Inflammatory macrophage treated with lipopolysaccharide for 1 hour (primary cell): ENCODE measurements around the gene PLXNB3.
A peak's percentile ranks its signal among the peaks of the same experiment; 100 is the strongest.

ENCODE experiments used
- DNase-seq, 2 donors: peaks; one replicate each; pipeline ENCODE4 v3.0.0-alpha.2; 2020 to 2022

The PLXNB3 gene

DNA sequence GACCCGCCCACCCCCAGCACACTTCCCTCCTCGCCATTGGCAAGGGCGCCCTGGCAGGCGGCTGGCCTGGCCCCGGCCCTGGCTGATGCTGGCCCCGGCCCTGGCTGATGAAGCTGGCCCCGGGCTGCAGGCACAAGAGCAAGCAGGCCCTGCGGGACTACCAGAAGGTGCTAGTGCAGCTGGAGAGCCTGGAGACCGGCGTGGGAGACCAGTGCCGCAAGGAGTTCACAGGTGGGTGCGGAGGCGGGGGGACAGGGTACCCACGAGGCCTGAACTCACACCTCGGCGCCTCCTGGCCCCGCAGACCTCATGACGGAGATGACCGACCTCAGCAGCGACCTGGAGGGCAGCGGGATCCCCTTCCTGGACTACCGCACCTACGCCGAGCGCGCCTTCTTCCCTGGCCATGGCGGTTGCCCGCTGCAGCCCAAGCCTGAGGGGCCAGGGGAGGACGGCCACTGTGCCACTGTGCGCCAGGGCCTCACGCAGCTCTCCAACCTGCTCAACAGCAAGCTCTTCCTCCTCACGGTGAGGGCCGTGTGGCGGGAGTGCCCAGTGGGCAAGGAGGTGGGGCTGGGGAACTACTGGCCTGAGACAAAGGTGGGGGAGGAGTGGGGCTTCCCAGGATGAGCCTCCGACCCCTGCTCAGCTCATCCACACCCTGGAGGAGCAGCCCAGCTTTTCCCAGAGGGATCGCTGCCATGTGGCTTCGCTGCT, 10.7 kb downstream of the PLXNB3 start:
- no peak for DNase-seq

DNA sequence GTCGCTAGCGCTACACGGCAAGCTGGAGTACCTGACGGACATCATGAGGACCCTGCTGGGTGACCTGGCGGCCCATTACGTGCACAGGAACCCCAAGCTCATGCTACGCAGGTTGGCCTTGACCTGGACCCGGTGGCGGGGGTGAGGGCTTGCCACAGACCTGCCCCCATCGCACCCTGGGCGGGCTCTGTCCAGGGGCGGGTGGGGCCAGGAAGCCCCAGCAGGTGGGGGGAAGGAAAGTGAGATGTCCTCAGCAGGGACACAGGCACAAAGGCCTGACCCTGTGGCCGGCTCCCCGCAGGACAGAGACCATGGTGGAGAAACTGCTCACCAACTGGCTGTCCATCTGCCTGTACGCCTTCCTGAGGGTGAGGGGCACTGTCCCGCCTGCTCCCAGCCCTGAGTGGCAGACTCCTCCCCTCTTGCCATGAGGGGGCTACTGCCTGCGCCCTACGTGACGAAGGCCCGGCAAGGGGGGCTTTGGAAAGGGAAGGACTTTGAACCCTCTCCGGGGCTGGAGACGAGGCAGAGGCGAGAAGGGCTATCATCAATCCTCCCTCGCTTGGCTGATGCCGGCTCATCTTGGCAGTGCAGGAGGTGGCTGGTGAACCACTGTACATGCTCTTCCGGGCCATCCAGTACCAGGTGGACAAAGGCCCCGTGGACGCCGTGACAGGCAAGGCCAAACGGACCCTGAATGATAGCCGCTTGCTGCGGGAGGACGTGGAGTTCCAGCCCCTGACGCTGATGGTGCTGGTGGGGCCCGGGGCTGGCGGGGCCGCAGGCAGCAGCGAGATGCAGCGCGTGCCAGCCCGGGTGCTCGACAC, 11.5 kb downstream of the PLXNB3 start:
- no peak for DNase-seq

DNA sequence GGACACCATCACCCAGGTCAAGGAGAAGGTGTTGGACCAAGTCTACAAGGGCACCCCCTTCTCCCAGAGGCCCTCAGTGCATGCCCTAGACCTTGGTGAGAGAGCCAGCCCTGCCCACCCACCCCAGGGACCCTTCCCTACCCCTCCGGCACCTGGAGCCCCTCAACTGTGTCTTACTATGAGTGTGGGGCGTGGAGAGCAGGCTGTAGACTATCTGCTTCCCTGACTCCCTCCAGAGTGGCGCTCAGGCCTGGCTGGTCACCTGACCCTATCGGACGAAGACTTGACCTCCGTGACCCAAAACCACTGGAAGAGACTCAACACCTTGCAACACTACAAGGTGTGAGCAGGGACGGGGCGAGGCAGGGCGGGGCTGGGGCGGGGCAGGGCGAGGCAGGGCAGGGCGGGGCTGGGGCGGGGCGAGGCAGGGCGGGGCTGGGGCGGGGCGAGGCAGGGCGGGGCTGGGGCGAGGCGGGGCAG, 12.1 kb downstream of the PLXNB3 start:
- DNase-seq, result no peak

DNA sequence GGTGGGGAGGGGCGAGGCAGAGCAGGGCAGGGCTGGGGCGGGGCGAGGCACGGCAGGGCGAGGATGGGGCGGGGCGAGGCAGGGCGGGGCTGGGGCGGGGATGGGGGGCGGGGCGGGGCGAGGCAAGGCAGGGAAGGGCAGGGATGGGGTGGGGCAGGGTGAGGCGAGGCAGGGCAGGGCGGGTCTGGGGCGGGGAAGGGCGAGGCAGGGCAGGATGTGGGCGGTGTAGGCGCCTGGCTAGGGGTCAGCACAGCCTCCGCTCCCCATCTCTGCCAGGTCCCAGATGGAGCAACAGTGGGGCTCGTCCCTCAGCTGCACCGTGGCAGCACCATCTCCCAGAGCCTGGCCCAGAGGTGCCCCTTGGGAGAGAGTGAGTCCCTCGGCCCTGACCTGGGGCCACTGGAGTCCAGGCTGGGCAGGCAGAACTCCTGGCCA, 12.6 kb downstream of the PLXNB3 start:
- DNase-seq, result no peak

DNA sequence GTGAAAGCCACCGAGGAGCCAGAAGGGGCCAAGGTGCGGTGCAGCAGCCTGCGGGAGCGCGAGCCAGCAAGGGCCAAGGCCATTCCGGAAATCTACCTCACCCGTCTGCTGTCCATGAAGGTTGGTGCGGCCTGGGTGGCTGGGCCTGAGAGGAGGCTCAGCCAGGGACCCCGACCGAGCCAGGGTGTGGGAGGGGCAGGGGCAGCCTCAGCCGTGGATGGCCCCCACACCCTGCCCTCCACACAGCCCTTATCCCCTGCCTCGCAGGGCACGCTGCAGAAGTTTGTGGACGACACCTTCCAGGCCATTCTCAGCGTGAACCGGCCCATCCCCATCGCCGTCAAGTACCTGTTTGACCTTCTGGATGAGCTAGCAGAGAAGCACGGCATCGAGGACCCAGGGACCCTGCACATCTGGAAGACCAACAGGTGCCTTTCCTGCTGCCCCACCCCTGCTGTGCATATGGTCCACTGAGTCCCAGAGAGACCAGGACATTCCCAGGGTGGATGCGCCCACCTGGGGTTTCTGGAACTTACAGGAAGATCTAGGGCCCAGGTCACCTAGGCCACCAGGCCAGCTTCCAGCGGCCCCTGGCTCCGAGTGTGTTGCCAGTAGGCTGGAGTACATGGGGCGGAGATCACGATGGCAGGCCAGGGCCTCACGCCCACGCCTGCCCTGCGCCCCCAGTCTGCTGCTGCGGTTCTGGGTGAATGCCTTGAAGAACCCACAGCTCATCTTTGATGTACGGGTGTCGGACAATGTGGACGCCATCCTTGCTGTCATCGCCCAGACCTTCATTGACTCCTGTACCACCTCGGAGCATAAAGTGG, 13.4 kb downstream of the PLXNB3 start:
- no peak for DNase-seq

DNA sequence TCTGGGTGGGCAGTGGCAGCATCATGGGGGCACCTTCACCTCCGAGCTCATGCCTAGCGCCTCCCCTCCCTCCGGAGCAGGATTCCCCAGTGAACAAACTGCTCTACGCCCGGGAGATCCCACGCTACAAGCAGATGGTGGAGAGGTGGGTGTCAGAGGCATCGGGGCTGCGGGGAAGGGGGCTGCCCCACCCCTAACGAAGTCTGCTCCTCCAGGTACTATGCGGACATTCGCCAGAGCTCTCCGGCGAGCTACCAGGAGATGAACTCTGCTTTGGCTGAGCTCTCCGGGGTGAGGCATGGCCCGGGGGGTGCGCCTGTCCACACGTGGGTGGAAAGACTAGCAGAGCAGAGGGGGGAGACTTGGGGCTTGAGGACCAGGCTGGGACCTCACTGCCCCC, 14.1 kb downstream of the PLXNB3 start:
- no peak for DNase-seq

DNA sequence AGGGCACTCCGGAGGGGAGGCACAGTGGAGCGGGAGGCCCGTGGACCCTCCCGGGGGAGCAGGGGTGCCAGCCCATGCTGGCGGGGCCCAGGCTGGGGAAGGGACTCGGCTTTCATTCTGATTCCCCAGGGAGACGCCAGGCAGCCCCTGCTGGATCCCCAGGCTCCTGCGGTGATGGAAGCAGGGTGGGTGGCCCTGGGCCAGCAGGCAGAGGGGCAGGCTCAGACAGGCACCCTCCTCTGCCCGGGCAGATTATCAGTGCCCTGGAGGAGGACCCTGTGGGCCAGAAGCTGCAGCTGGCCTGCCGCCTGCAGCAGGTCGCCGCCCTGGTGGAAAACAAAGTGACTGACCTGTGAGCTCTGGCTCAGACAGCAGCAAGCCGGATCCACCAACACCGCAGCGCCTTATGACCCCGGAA, 14.6 kb downstream of the PLXNB3 start:
- DNase-seq, result no peak

DNA sequence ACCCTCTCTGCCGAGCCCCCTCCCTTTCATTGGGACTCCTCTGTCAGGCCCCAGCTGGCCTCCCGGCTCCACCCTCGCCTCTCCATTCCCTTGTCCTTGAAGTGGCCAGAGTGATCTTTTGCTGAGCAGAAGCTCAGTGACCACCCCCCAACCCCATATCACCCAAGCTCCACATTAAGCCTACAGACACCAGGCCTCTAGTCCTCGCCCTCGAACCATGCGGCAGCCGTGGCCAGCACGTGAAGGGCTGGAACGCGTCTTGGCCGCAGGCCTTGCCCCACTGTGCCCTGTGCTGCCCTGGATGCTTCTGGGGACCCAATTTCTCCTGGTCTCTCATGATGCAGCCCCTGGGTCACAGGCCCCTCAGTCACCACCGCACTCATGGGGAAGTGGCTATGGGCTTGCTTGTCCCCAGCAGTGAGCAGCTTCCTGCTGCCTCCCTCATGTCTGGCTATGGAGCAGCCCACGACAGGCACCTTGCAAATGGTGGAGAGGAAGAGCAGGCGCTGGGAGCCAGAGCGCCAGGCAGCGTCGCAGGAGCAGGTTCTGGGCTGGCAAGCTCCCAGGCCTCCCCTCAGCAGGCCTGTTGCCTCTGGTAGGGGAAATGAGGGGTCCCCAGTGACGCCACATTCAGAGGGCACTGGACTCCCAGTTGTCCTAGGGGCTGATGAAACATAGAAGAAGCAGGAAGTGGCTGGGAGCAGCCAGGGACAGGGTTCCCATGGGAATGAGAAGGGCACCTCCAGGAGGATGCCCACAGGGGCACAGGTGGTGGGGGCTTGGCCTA, 16.0 kb downstream of the PLXNB3 start:
- DNase-seq, result no peak

DNA sequence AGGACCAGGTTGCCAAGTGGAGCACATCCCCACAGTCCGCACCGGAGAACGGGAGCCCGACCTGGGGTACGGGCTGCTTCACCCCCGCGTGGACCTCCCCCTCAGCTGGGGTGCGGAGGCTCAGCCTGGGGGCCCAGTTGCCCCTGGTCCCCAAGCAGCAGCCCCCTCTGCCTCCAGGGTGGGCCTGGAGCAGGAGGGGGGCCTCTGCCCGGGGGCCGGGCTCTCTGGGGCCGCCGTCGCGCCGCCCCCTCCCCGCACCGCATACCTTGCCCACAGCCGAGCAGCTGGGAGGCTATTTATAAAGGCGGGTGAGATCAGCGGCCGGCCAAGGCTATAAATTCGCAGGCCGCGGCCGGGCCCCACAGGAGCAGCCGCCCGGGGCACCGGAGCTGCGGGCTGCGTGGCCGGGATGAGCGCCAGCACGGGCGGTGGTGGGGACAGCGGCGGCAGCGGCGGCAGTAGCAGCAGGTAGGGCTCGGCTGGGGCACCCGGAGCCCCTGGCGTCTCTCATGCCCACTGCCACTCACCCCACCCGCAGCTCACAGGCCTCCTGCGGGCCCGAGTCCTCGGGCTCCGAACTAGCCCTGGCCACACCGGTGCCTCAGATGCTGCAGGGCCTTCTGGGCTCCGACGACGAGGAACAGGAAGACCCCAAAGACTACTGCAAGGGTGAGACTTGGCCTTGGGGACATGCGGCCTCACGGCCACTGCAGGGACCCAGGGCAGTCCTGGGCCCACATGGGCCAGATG, 16.8 kb downstream of the PLXNB3 start, which contains the start of gene SRPK3:
SRPK3 (plus strand) TSS at position 364 of the 750 bp plus-strand sequence; CDS start at position 410, 46 bp downstream.
- DNase-seq, result no peak

DNA sequence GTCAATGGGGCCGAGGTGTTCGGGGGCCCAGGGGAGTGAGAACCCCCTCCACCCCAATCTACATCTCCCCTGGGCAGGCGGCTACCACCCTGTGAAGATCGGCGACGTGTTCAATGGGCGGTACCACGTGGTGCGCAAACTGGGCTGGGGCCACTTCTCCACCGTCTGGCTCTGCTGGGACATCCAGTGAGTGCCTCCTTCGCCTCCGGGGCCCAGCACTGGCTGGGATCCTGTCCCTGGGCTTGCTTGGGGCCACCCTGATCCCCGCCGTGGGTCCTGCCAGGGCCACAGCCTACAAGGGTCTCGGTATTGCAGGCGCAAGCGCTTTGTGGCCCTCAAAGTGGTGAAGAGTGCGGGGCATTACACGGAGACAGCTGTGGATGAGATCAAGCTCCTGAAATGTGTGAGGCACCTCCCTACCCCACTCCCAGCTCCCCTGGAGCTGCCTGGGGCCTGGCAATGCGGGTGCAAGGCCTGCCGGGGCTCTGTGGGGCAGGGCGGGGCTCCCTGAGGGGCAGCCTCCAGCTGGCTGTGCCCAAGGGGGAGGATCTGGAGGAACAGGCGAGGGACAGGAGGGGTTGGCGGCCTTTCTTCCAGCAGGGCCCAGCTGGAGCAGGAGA, 17.5 kb downstream of the PLXNB3 start:
- no peak for DNase-seq

DNA sequence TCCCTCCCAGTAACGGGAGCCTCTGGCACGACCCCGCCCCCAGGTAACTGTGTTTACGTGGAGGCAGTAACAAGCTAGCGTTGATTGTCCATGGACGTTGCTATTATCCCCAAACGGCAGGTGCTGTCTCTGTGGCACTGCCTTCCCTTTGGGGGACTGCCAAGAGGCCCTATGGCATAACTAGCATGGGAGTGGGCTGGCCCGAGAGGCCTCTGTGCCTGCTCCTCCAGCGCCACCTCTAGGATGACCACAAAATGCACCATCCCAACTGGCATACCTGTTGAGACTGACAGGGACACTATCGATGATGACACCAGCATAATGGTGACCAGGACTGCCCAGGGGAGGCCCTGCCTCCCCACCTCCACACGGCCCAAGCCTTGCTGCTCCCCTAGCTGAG, 18.3 kb downstream of the PLXNB3 start:
- no peak for DNase-seq

DNA sequence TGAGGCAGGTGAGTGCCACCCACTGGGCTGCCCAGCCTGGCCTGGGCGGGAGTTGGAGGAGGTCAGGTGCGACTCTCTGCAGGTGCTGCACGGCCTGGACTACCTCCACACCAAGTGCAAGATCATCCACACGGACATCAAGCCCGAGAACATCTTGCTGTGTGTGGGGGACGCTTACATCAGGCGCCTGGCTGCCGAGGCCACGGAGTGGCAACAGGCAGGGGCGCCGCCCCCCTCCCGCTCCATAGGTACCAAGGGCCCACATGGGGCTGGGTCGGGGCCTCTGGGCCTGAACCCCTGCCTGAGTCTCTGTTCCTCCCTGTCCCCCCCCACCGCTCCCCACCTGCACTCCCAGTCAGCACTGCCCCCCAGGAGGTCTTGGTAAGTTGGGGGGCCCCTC, 18.8 kb downstream of the PLXNB3 start:
- DNase-seq, result no peak

DNA sequence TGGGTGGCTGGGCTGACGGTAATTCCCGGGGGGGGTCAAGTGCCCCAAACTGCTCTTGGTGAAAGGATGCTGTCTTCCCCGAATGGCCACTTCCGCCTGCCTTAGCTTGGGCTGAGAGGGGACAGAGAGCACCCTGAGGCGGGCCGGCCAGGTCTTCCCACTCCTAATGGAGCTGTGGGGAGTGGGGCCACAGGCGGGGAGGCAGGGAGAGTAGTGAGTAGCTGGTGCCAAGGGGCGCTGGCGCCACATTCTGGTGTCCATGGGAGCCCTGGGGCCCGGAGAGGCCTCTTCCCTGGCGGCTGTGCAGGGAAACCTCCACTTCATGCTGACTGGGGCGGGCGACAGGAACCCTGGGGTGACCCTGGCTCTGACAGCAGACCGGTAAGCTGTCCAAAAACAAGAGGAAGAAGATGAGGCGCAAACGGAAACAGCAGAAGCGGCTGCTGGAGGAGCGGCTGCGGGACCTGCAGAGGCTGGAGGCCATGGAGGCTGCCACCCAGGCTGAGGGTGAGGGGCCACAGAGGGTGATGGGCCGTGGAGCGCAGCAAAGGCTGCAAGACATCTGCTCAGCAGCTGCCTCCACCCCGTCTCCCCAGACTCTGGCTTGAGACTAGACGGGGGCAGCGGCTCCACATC, 19.4 kb downstream of the PLXNB3 start:
- DNase-seq, result no peak

DNA sequence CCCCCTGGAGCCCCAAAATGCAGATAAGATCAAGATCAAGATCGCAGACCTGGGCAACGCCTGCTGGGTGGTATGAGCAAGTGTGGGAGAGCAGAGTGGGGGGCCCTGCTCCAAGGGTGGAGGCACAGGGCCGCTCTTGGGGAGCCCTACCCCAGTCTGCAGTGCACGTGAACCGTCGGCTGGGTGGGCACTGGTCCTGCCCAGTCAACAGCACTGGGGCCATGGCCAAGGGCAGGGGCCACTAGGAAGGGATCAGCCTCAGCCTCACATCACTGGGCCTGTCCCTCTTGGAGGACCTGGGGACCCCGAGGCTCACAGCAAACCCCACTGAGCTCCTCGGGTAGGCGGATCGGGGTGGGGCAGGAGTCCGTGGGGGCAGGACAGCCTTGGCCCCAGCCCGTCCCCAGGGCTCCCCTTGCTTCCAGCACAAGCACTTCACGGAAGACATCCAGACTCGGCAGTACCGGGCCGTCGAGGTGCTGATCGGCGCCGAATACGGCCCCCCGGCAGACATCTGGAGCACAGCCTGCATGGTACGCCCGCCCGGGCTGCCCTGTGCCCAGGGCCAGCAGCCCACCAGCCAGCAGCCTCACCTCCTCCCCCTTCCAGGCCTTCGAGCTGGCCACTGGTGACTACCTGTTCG, 20.4 kb downstream of the PLXNB3 start:
- no peak for DNase-seq

DNA sequence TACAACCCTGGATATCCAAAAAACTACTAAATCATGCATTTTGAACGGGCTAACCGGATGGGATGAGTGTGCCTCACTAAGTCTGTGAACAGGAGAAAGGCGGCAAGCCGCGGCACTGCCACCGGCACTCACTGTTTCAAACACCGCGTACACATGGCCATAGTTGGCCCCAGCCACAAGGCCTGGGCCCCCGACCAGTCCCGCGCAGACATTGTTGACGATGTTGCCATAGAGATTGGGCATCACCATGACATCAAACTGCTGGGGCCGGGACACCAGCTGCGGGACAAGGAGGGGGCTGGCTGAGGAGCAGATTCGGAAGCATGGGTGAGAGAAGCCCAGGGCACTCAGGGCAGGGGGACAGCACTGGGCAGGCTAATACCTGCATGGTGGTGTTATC, 22.6 kb downstream of the PLXNB3 start:
- DNase-seq, result no peak

DNA sequence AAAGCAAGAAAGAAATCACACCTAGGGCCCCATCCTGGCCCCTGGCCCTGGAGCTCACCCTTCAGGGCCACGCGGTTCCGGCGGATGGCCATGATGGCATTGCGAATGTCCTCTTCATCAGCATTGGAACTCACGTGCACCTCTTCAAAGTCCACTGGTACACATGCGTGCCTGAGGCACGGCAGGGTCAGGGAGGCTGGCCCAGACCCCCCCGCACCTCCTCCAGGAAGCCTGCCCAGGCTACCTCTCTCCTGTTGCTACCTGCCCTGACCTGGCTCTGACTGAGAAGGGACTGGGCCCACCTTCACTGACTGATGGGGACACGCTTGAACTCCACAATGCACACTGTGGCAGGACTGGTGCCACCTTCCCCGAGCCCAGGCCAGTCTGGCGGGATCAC, 25.6 kb downstream of the PLXNB3 start:
- DNase-seq, result no peak

DNA sequence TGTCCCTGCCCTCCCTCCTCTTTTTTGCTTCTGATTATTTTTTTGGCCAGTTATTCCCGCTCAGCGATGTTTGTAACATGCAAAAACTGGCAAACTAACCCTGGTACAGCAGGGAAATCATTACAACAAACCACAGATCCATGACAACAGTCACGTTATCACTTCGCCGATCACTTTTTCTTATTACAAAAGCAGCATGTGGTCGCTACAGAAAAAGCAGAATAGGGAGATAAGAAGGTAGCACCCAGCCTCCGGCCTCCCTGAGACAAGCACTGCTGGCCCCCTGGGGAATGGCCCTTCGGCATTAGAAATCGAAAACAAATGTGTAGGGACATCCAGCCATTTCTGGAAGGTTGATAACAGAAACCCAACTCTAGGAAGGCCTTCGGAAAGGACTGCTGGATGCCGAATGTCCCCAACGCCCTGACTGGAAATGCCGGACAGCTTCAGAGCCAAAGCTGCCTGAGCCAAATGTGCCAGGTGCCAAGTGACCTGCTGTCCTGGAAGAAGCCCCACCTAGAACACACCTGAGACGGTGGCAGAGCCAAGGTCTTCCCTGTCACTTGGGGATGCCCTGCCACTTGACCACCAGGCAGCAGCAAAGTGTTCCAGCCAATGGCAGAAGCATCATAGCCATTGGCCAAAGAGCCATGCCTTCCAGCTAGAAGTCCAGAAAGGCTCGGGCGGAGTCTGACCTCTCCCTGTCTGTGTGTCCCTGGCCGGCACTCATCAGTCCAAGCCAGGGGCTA, 27.2 kb downstream of the PLXNB3 start:
- DNase-seq, result no peak

DNA sequence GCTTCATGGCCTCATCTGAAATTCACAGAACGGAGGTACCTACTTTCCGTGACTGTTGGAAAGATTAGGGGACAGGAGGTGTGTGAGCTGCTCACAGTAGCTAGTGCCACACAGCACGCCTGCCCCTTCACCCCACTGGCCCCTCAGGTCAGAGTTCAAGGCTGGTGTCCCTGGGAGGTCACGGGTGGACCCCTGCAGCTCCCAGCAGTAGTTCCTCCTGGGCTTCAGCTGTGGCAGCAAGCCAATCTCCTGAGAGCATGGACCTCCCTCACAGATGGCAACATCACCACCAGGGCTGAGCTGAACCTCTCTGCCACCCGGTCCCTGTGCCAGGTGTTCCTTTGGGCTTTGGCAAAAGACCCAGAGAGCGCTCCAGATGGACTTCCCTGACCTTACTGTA, 28.3 kb downstream of the PLXNB3 start:
- DNase-seq, result no peak

DNA sequence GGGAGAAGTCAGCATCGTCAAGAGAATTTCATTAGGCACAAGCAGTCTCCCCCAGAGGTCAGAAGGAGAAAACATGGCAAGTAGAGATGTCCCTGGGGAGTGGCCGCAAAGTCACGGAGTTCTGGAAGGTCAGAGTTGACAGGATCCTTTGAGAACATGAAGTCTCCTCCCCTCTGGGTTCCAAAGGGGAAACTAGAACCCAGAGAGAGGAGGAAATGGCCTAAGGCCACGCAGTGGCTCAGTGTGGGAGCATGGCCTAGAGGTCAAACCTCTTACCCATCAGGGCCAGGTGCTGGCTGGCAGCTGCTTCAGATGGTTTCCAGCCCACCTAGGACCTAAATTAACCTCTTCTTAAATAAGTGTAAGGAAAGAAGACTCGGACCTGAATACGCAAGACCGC, 29.2 kb downstream of the PLXNB3 start:
- peak; percentile 44 to 56 for DNase-seq
